Transverse colon (tissue), 4 donors: ENCODE results near the gene RAPGEF4. TPM values are rescaled to one million over a fixed set of nuclear protein-coding genes. Genes with fewer than 3 reads are reported as not detected.

ENCODE experiments used
- DNase-seq: peaks from one replicate; pipeline ENCODE4 v3.0.0-alpha.2; 2019
- H3K27ac ChIP-seq, 4 donors: fragments of 200-600 bp; sonication (generic); 2 replicates each; pipeline ENCODE4 v1.5.1; 2016 to 2018; ENCODE audit warnings: inconsistent platforms in 4 of 4
- H3K27me3 ChIP-seq: fragments of 200-600 bp; sonication (generic); 2 replicates; pipeline ENCODE4 v1.5.1; 2017; ENCODE audit warnings: inconsistent platforms
- H3K36me3 ChIP-seq, 4 donors: fragments of 200-600 bp; sonication (generic); 2 replicates each; pipeline ENCODE4 v1.5.1; 2017 to 2019; ENCODE audit warnings: inconsistent platforms in 4 of 4
- H3K4me1 ChIP-seq, 4 donors: fragments of 200-600 bp; sonication (generic); 2 replicates each; pipeline ENCODE4 v1.5.1; 2017 to 2020; ENCODE audit warnings: inconsistent platforms in 4 of 4
- H3K4me3 ChIP-seq, 4 donors: fragments of 200-600 bp; sonication (generic); 1 replicate in 1 of 4; 2 replicates in 3 of 4; pipeline versions ENCODE4 v1.5.1 to v1.6.1; 2017 to 2019; ENCODE audit warnings: inconsistent platforms in 4 of 4
- H3K9me3 ChIP-seq, 2 donors: fragments of 200-600 bp; sonication (generic); 2 replicates each; pipeline ENCODE4 v1.5.1; 2017 to 2019; ENCODE audit warnings: inconsistent platforms in 2 of 2
- CTCF ChIP-seq, 5 experiments: fragments of 200-600 bp in 3 of 5; fragments of 450-650 bp in 2 of 5; sonication (generic) in 3 of 5; IDR thresholded peaks; 1 replicate in 2 of 5; 2 replicates in 3 of 5; pipeline ENCODE4 v1.5.1; 2016 to 2017; ENCODE audit warnings: antibody characterized with exemption in 5 of 5, inconsistent platforms in 3 of 5, mild to moderate bottlenecking in 2 of 5, moderate library complexity in 1 of 5
- EP300 ChIP-seq: sonication (generic); formaldehyde crosslinking; IDR thresholded peaks from one replicate; pipeline ENCODE4 v1.6.1; 2017; ENCODE audit warnings: antibody characterized with exemption, low read depth
- POLR2A ChIP-seq: fragments of 450-650 bp; IDR thresholded peaks from one replicate; pipeline ENCODE4 v1.6.1; 2016; ENCODE audit warnings: antibody characterized with exemption, mild to moderate bottlenecking, moderate library complexity
- POLR2AphosphoS5 ChIP-seq, 3 donors: sonication (generic); formaldehyde crosslinking; IDR thresholded peaks; one replicate each; pipeline ENCODE4 v1.6.1; 2016; ENCODE audit warnings: antibody characterized with exemption in 3 of 3
- WGBS, 2 donors: methylation state at CpG; one replicate each; pipeline ENCODE4 v1.1.5; 2018; ENCODE audit warnings: low coverage in 1 of 2; 5-methylcytosine and 5-hydroxymethylcytosine counted together
- in situ Hi-C, 4 donors: fragments of 200-750 bp; cut with MboI; loops; one replicate each; pipeline versions ENCODE4 v1.15.0 to v1.15.1; 2017; ENCODE audit warnings: low sequenced_read_pairs in 3 of 4, low pct_ligation_motif_present in 1 of 4, low pct_unique_long_range_greater_than_20kb in 1 of 4
- intact Hi-C: fragments of 100-400 bp; cut with DNase I; formaldehyde crosslinking; loops from one replicate; pipeline ENCODE4 v1.15.1; 2023; ENCODE audit warnings: low total_unique reads
- total RNA-seq, 4 donors: library from RNA; depleted of rRNA; stranded (reverse); fragments of >200 nt; gene quantifications; one replicate each; pipeline ENCODE4 v1.1.0, GENCODE V29; 2016

RAPGEF4 gene
- total RNA-seq, 4 donors from 2014 or later, result 1.4 to 12.3 (median 2.2) TPM; not detected in 1

DNA sequence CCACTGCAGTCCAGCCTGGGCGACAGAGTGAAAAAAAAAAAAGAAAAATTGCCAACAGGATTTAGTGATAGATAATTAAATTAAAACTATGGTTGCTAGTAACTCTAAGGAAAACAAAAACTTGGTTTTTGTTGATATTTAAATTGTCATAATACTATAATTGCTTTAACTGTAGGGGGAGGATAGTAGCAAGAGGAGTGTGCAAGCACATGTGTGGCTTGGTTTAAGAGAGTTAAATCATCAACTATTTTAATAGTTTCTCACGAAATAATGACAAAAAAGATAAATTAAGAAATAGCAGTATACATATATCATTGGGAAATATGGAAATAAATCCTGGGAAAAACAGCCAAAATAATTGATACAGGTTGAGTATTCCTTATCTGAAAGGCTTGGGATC is 27.4 kb upstream of the RAPGEF4 start:
- DNase-seq, result no peak

DNA sequence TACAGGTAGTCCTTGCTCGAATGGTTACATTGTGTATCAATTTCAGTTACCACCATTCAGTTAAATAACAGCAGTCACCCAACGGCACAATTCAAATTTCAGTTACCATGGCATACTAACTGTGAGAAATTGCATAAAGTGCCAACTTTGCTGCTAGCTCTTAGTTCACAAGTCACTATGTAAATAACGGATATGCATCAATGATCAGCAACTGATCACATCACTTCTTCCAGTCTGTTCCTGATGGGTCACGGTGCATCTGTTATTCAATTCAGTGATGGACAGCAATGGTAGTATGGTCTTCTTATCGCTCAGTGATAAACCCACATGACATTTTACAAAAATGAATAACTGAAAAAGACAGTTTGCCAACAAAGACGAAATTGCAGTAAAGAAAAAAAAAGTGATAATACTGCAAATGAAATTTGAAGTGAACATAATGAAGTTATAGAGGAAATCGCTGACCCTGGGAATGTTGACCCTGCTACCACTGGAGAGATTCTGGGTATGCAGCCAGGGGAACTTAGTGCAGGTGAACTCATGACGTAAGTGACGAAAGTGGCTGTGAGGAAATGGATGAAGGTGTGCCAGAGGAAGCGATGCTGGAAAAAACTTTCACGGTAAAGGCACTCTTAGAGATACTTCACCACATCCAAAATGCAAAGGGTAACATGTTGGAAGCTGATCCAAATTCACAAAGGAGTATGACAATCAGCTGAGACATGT is 25.9 kb upstream of the RAPGEF4 start:
- in situ Hi-C loops (loop anchor here in 3 of 4 donors (10.0 to 25.0 kb wide), 3 partner anchors 97 to 125 kb away; no protein-coding TSS in a partner anchor), intact Hi-C loops (loop anchor here (5.0 to 10.0 kb wide), 2 partner anchors 117 to 245 kb away; no protein-coding TSS in a partner anchor)
- Histone ChIP-seq H3K27ac (no peak overlapping the region), H3K4me1 (no peaks in the 10 kb centered on the region), H3K27me3 (no peaks in the 10 kb centered on the region), H3K36me3 (no peaks in the 10 kb centered on the region), H3K9me3 (no peaks in the 10 kb centered on the region), H3K4me3 (no peak overlapping the region)
- WGBS, 2 donors, result 73 to 74% methylated on average over 11 of the region's 11 CpGs
- TF ChIP-seq EP300 (no peak), CTCF (IDR thresholded peaks at IDR 0.05) (no peak)
- no peak for DNase-seq

More for the DNA sequence above, 27.4 kb upstream of the RAPGEF4 start:
- in situ Hi-C loops, result loop anchor here in 1 of 4 donors (25.0 kb wide), 1 partner anchor 96 kb away; no protein-coding TSS in a partner anchor
- no peak for TF ChIP-seq POLR2A
- no peak for TF ChIP-seq POLR2AphosphoS5 (IDR thresholded peaks at IDR 0.05)
- TF ChIP-seq CTCF (IDR thresholded peaks at IDR 0.05), result no peak
- no peak for TF ChIP-seq EP300
- intact Hi-C loops, result loop anchor here (10.0 kb wide), 1 partner anchor 243 kb away; no protein-coding TSS in a partner anchor
- no peaks in the 10 kb centered on the region for H3K9me3 ChIP-seq
- H3K4me1 ChIP-seq, result no peaks in the 10 kb centered on the region
- no peak overlapping the region for H3K27ac ChIP-seq
- H3K4me3 ChIP-seq, result no peak overlapping the region
- H3K36me3 ChIP-seq, result no peaks in the 10 kb centered on the region
- 84 to 94% methylated on average over 2 of the region's 2 CpGs for WGBS, 2 donors
- H3K27me3 ChIP-seq, result no peaks in the 10 kb centered on the region

DNA sequence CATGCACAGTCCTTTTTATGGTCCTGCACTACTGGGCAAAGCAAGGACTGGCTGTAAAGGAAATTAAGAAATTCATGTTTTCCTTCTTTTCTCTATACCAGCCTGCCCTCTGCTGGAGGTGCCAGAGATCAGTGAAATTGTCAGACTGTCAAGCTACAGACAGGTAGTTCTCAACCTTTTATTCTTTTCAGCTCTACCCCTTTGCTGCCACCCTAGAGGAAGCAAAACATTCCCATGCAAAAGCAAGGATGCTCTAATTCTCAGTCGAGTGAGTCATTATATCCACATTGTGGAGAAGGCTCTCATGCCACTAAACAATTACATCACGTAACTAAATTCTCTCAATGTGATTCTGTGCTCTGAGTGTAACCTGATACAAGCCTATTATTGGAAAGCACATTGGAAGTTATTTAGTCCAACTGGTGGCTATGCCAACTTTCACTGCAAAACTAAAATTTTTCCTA is 25.0 kb upstream of the RAPGEF4 start:
- no peaks in the 10 kb centered on the region for H3K9me3 ChIP-seq
- H3K27me3 ChIP-seq, result no peaks in the 10 kb centered on the region
- WGBS, 2 donors, result 0 to 22% methylated on average over 1 to 2 of the region's 2 CpGs
- H3K36me3 ChIP-seq, result no peaks in the 10 kb centered on the region
- no peak overlapping the region for H3K4me3 ChIP-seq
- intact Hi-C loops, result loop anchor here (5.0 kb wide), 1 partner anchor 118 kb away; no protein-coding TSS in a partner anchor
- peak; percentile 54 for DNase-seq
- TF ChIP-seq CTCF (IDR thresholded peaks at IDR 0.05), result peak; percentile 51 to 66 (median 59)
- TF ChIP-seq POLR2AphosphoS5 (IDR thresholded peaks at IDR 0.05), result no peak
- no peak for TF ChIP-seq EP300
- TF ChIP-seq POLR2A, result no peak
- in situ Hi-C loops, result loop anchor here in 3 of 4 donors (10.0 to 25.0 kb wide), 3 partner anchors 98 to 126 kb away; no protein-coding TSS in a partner anchor
- H3K4me1 ChIP-seq, result no peaks in the 10 kb centered on the region
- no peak overlapping the region for H3K27ac ChIP-seq

DNA sequence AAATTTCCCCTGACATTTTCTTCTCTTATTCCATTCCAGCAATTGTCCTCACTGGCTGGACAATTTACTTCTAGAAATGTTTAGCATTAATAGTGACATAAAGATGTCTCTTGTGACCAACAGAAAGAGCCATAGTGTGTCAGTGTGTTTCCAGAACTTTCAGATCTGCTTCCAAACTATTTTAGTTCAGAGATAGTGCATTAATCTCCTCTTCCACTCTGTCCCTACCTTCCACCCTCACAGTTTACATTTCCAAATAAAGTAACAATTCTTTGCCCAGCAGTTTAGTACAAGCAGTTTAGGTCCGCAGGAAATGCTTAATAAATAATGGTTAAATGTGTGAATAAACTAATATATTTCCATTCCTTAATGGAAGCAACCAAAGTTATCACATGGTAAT is 24.5 kb upstream of the RAPGEF4 start:
- in situ Hi-C loops (loop anchor here in 3 of 4 donors (10.0 to 25.0 kb wide), 3 partner anchors 99 to 126 kb away; no protein-coding TSS in a partner anchor), intact Hi-C loops (loop anchor here (5.0 kb wide), 1 partner anchor 119 kb away; no protein-coding TSS in a partner anchor)
- 64 to 80% methylated on average over 1 of the region's 1 CpG for WGBS, 2 donors
- Histone ChIP-seq H3K4me3 (no peak overlapping the region), H3K27me3 (no peaks in the 10 kb centered on the region), H3K36me3 (no peaks in the 10 kb centered on the region), H3K4me1 (no peaks in the 10 kb centered on the region), H3K27ac (no peak overlapping the region), H3K9me3 (no peaks in the 10 kb centered on the region)
- TF ChIP-seq CTCF (IDR thresholded peaks at IDR 0.05) (no peak), POLR2A (no peak), EP300 (no peak), POLR2AphosphoS5 (IDR thresholded peaks at IDR 0.05) (no peak)
- DNase-seq, result no peak
